ENCODE results near the gene SRPK2.

SRPK2 gene

GRCh38 chr7:105112440-105113418 lies 276.0 kb downstream of the SRPK2 start:
- Histone ChIP-seq H2AK5ac (ENCODE audit: low read depth, low read length) (no peak overlapping the region), H3K4me1 (ENCODE audit: control insufficient read depth in 2 of 2, insufficient read depth in 1 of 2, low read depth in 1 of 2, low read length in 2 of 2) (peaks cover under 1 to 3% of the 10 kb centered on the region in 2 donors), H3K4ac (ENCODE audit: low read length) (no peak overlapping the region), H3K79me1 (ENCODE audit: low read depth, low read length) (peaks cover 2% of the 10 kb centered on the region), H4K91ac (ENCODE audit: low read depth, low read length, poor library complexity) (no peak overlapping the region), H3K9ac (ENCODE audit: low read depth, low read length, poor library complexity) (no peak overlapping the region), H2BK120ac (ENCODE audit: low read depth, low read length) (no peak overlapping the region), H3K27me3 (ENCODE audit: control insufficient read depth in 3 of 3, insufficient read depth in 3 of 3, low read depth in 1 of 3, low read length in 3 of 3) (no peaks in the 10 kb centered on the region), H3K18ac (ENCODE audit: low read length) (no peak overlapping the region), H3K14ac (ENCODE audit: low read length) (peak overlapping the region; percentile 50), H3K23ac (ENCODE audit: low read depth, low read length, poor library complexity) (peak overlapping the region; percentile 60), H2AFZ (ENCODE audit: low read length) (no peak overlapping the region), H3K36me3 (replicated peaks in 1 of 2; ENCODE audit: control insufficient read depth in 2 of 2, insufficient read depth in 2 of 2, low read length in 2 of 2) (peaks cover 27 to 100% of the 10 kb centered on the region in 2 donors), H4K8ac (ENCODE audit: low read depth, low read length) (no peak overlapping the region), H3K4me3 (ENCODE audit: low read length in 2 of 2) (peak overlapping the region in 1 of 2 donors; percentile 43), H3K4me2 (ENCODE audit: insufficient read depth, low read length, poor library complexity, severe bottlenecking) (no peak overlapping the region), H3K27ac (replicated peaks; ENCODE audit: low read length) (no peak overlapping the region), H2BK15ac (ENCODE audit: low read length) (no peak overlapping the region), H2BK5ac (ENCODE audit: low read length) (no peak overlapping the region), H3K9me3 (replicated peaks in 1 of 2; ENCODE audit: control insufficient read depth in 2 of 2, insufficient read depth in 1 of 2, low read depth in 1 of 2, low read length in 2 of 2) (peaks cover 0 to 2% of the 10 kb centered on the region in 2 donors), H2BK12ac (ENCODE audit: low read length) (no peak overlapping the region)
- no CpG with 5 or more reads among the region's 11 CpGs for WGBS, 2 donors (ENCODE audit: extremely low coverage in 2 of 2, insufficient read length in 2 of 2, insufficient replicate concordance in 1 of 2)
- no peak for DNase-seq (ENCODE audit: low spot score)

GRCh38 chr7:105107458-105107857 lies 281.3 kb downstream of the SRPK2 start:
- H3K79me1 ChIP-seq (ENCODE audit: low read depth, low read length), result peaks cover 2% of the 10 kb centered on the region
- no peak overlapping the region for H3K4me2 ChIP-seq (ENCODE audit: insufficient read depth, low read length, poor library complexity, severe bottlenecking)
- no peak for DNase-seq (ENCODE audit: low spot score)
- no peak overlapping the region for H3K4ac ChIP-seq (ENCODE audit: low read length)
- H3K27ac ChIP-seq (replicated peaks; ENCODE audit: low read length), result no peak overlapping the region
- H2BK5ac ChIP-seq (ENCODE audit: low read length), result no peak overlapping the region
- H3K36me3 ChIP-seq (replicated peaks in 1 of 2; ENCODE audit: control insufficient read depth in 2 of 2, insufficient read depth in 2 of 2, low read length in 2 of 2), result peaks cover 33 to 100% of the 10 kb centered on the region in 2 donors
- H3K27me3 ChIP-seq (ENCODE audit: control insufficient read depth in 3 of 3, insufficient read depth in 3 of 3, low read depth in 1 of 3, low read length in 3 of 3), result no peaks in the 10 kb centered on the region
- H2BK120ac ChIP-seq (ENCODE audit: low read depth, low read length), result no peak overlapping the region
- no peak overlapping the region for H3K4me3 ChIP-seq (ENCODE audit: low read length in 2 of 2)
- H3K4me1 ChIP-seq (ENCODE audit: control insufficient read depth in 2 of 2, insufficient read depth in 1 of 2, low read depth in 1 of 2, low read length in 2 of 2), result no peaks in the 10 kb centered on the region
- no peak overlapping the region for H3K18ac ChIP-seq (ENCODE audit: low read length)
- no peak overlapping the region for H3K23ac ChIP-seq (ENCODE audit: low read depth, low read length, poor library complexity)
- no peak overlapping the region for H3K14ac ChIP-seq (ENCODE audit: low read length)
- H2AFZ ChIP-seq (ENCODE audit: low read length), result no peak overlapping the region
- H2AK5ac ChIP-seq (ENCODE audit: low read depth, low read length), result no peak overlapping the region
- no peak overlapping the region for H2BK12ac ChIP-seq (ENCODE audit: low read length)
- no peak overlapping the region for H4K8ac ChIP-seq (ENCODE audit: low read depth, low read length)
- no peak overlapping the region for H3K9ac ChIP-seq (ENCODE audit: low read depth, low read length, poor library complexity)
- H4K91ac ChIP-seq (ENCODE audit: low read depth, low read length, poor library complexity), result no peak overlapping the region
- no CpG with 5 or more reads among the region's 9 CpGs for WGBS, 2 donors (ENCODE audit: extremely low coverage in 2 of 2, insufficient read length in 2 of 2, insufficient replicate concordance in 1 of 2)
- no peaks in the 10 kb centered on the region for H3K9me3 ChIP-seq (replicated peaks in 1 of 2; ENCODE audit: control insufficient read depth in 2 of 2, insufficient read depth in 1 of 2, low read depth in 1 of 2, low read length in 2 of 2)
- no peak overlapping the region for H2BK15ac ChIP-seq (ENCODE audit: low read length)

- Histone ChIP-seq H2BK5ac (ENCODE audit: low read length) (no peak overlapping the region), H3K4me1 (ENCODE audit: control insufficient read depth in 2 of 2, insufficient read depth in 1 of 2, low read depth in 1 of 2, low read length in 2 of 2) (no peaks in the 10 kb centered on the region), H2AFZ (ENCODE audit: low read length) (no peak overlapping the region), H3K14ac (ENCODE audit: low read length) (no peak overlapping the region), H3K27me3 (ENCODE audit: control insufficient read depth in 3 of 3, insufficient read depth in 3 of 3, low read depth in 1 of 3, low read length in 3 of 3) (no peaks in the 10 kb centered on the region), H4K8ac (ENCODE audit: low read depth, low read length) (no peak overlapping the region), H2BK15ac (ENCODE audit: low read length) (no peak overlapping the region), H3K4me3 (ENCODE audit: low read length in 2 of 2) (no peak overlapping the region), H3K4me2 (ENCODE audit: insufficient read depth, low read length, poor library complexity, severe bottlenecking) (no peak overlapping the region), H2BK12ac (ENCODE audit: low read length) (no peak overlapping the region), H3K27ac (replicated peaks; ENCODE audit: low read length) (no peak overlapping the region), H3K18ac (ENCODE audit: low read length) (no peak overlapping the region), H3K79me1 (ENCODE audit: low read depth, low read length) (peaks cover 2% of the 10 kb centered on the region), H3K9me3 (replicated peaks in 1 of 2; ENCODE audit: control insufficient read depth in 2 of 2, insufficient read depth in 1 of 2, low read depth in 1 of 2, low read length in 2 of 2) (no peaks in the 10 kb centered on the region), H2AK5ac (ENCODE audit: low read depth, low read length) (no peak overlapping the region), H3K36me3 (replicated peaks in 1 of 2; ENCODE audit: control insufficient read depth in 2 of 2, insufficient read depth in 2 of 2, low read length in 2 of 2) (peaks cover 25 to 100% of the 10 kb centered on the region in 2 donors), H3K9ac (ENCODE audit: low read depth, low read length, poor library complexity) (no peak overlapping the region), H3K23ac (ENCODE audit: low read depth, low read length, poor library complexity) (no peak overlapping the region), H3K4ac (ENCODE audit: low read length) (no peak overlapping the region), H2BK120ac (ENCODE audit: low read depth, low read length) (no peak overlapping the region), H4K91ac (ENCODE audit: low read depth, low read length, poor library complexity) (no peak overlapping the region)
- WGBS, 2 donors (ENCODE audit: extremely low coverage in 2 of 2, insufficient read length in 2 of 2, insufficient replicate concordance in 1 of 2), result no CpG with 5 or more reads among the region's 6 CpGs
- DNase-seq (ENCODE audit: low spot score), result no peak
These were observed 282.2 kb downstream of the SRPK2 start for GRCh38 chr7:105106473-105106872.

- H4K8ac ChIP-seq (ENCODE audit: low read depth, low read length), result no peak overlapping the region
- no CpG with 5 or more reads among the region's 2 CpGs for WGBS, 2 donors (ENCODE audit: extremely low coverage in 2 of 2, insufficient read length in 2 of 2, insufficient replicate concordance in 1 of 2)
- no peaks in the 10 kb centered on the region for H3K9me3 ChIP-seq (replicated peaks in 1 of 2; ENCODE audit: control insufficient read depth in 2 of 2, insufficient read depth in 1 of 2, low read depth in 1 of 2, low read length in 2 of 2)
- no peak overlapping the region for H3K4ac ChIP-seq (ENCODE audit: low read length)
- H3K4me1 ChIP-seq (ENCODE audit: control insufficient read depth in 2 of 2, insufficient read depth in 1 of 2, low read depth in 1 of 2, low read length in 2 of 2), result no peaks in the 10 kb centered on the region
- peaks cover 2% of the 10 kb centered on the region for H3K79me1 ChIP-seq (ENCODE audit: low read depth, low read length)
- no peak overlapping the region for H2BK5ac ChIP-seq (ENCODE audit: low read length)
- H4K91ac ChIP-seq (ENCODE audit: low read depth, low read length, poor library complexity), result no peak overlapping the region
- no peak overlapping the region for H3K23ac ChIP-seq (ENCODE audit: low read depth, low read length, poor library complexity)
- H2BK12ac ChIP-seq (ENCODE audit: low read length), result no peak overlapping the region
- DNase-seq (ENCODE audit: low spot score), result no peak
- no peak overlapping the region for H2AK5ac ChIP-seq (ENCODE audit: low read depth, low read length)
- no peak overlapping the region for H2BK120ac ChIP-seq (ENCODE audit: low read depth, low read length)
- no peaks in the 10 kb centered on the region for H3K27me3 ChIP-seq (ENCODE audit: control insufficient read depth in 3 of 3, insufficient read depth in 3 of 3, low read depth in 1 of 3, low read length in 3 of 3)
- H2BK15ac ChIP-seq (ENCODE audit: low read length), result no peak overlapping the region
- H3K36me3 ChIP-seq (replicated peaks in 1 of 2; ENCODE audit: control insufficient read depth in 2 of 2, insufficient read depth in 2 of 2, low read length in 2 of 2), result peaks cover 22 to 100% of the 10 kb centered on the region in 2 donors
- H3K4me3 ChIP-seq (ENCODE audit: low read length in 2 of 2), result no peak overlapping the region
- H3K4me2 ChIP-seq (ENCODE audit: insufficient read depth, low read length, poor library complexity, severe bottlenecking), result no peak overlapping the region
- H2AFZ ChIP-seq (ENCODE audit: low read length), result no peak overlapping the region
- H3K9ac ChIP-seq (ENCODE audit: low read depth, low read length, poor library complexity), result no peak overlapping the region
- H3K14ac ChIP-seq (ENCODE audit: low read length), result no peak overlapping the region
- H3K27ac ChIP-seq (replicated peaks; ENCODE audit: low read length), result no peak overlapping the region
- H3K18ac ChIP-seq (ENCODE audit: low read length), result no peak overlapping the region
These were observed 283.1 kb downstream of the SRPK2 start for GRCh38 chr7:105105579-105105978.

Measured in neuronal stem cell (in vitro differentiated cells).